Endodermal cell (in vitro differentiated cells): ENCODE data around the gene GFPT1. TPM values are rescaled to one million over a fixed set of nuclear protein-coding genes. Genes with fewer than 3 reads are reported as not detected.
"Not testable (repeated sequence)": the region's sequence is repeated elsewhere in the genome, so short reads cannot be mapped to it uniquely, and the experiment has no call there.

ENCODE experiments used
- DNase-seq: peaks from one replicate; pipeline ENCODE4 v3.0.0-alpha.2; 2017
- H3K27ac ChIP-seq: 2 replicates; pipeline ENCODE4 v1.5.1; 2013; ENCODE audit warnings: mild to moderate bottlenecking, low read depth, low read length, moderate library complexity
- H3K27me3 ChIP-seq: 2 replicates; pipeline ENCODE4 v1.6.1; 2013; ENCODE audit warnings: mild to moderate bottlenecking, low read length, moderate library complexity; ENCODE audit not compliant: insufficient read depth, control insufficient read depth, poor library complexity, severe bottlenecking
- H3K36me3 ChIP-seq: 2 replicates; pipeline ENCODE4 v1.7.0; 2013; ENCODE audit warnings: mild to moderate bottlenecking, low read length, moderate library complexity; ENCODE audit not compliant: control insufficient read depth, insufficient read depth
- H3K4me1 ChIP-seq: one replicate; pipeline ENCODE4 v1.7.0; 2013; ENCODE audit warnings: low read length; ENCODE audit not compliant: control insufficient read depth, insufficient read depth
- H3K4me3 ChIP-seq: 2 replicates; pipeline ENCODE4 v1.5.1; 2013; ENCODE audit warnings: mild to moderate bottlenecking, low read length, moderate library complexity
- H3K9ac ChIP-seq: 2 replicates; pipeline ENCODE4 v1.6.1; 2013; ENCODE audit warnings: mild to moderate bottlenecking, low read length, moderate library complexity; ENCODE audit not compliant: poor library complexity, severe bottlenecking; ENCODE audit errors: extremely low read depth
- H3K9me3 ChIP-seq: 2 replicates; pipeline ENCODE4 v1.6.1; 2013; ENCODE audit warnings: mild to moderate bottlenecking, low read length, moderate library complexity; ENCODE audit not compliant: control insufficient read depth
- H3K27ac Mint-ChIP-seq: 2 replicates; pipeline ENCODE4 v1.8.0; 2020; ENCODE audit warnings: mixed read lengths
- H3K27me3 Mint-ChIP-seq: 2 replicates; pipeline ENCODE4 v1.8.0; 2021; ENCODE audit warnings: mild to moderate bottlenecking, mixed read lengths; ENCODE audit not compliant: insufficient read depth
- H3K36me3 Mint-ChIP-seq: 2 replicates; pipeline ENCODE4 v1.8.0; 2020; ENCODE audit warnings: low read depth, mixed read lengths
- H3K4me1 Mint-ChIP-seq: 2 replicates; pipeline ENCODE4 v1.8.0; 2020; ENCODE audit warnings: mixed read lengths
- H3K4me3 Mint-ChIP-seq: 2 replicates; pipeline ENCODE4 v1.8.0; 2020; ENCODE audit warnings: mild to moderate bottlenecking, moderate library complexity, mixed read lengths
- H3K9me3 Mint-ChIP-seq: 2 replicates; pipeline ENCODE4 v1.8.0; 2020; ENCODE audit warnings: mild to moderate bottlenecking, mixed read lengths
- WGBS, 2 experiments: methylation state at CpG; one replicate each; pipeline versions ENCODE4 v1.1.5 to v1.1.7; 2013; ENCODE audit warnings: missing lambda C conversion rate in 2 of 2, mixed read lengths in 1 of 2; ENCODE audit not compliant: insufficient coverage in 1 of 2, insufficient read length in 1 of 2; 5-methylcytosine and 5-hydroxymethylcytosine counted together
- total RNA-seq, 2 donors: library from RNA; stranded (reverse); fragmentation: NEBNext Ultra II Directional in 1 of 2; extraction: Animal tissue kit (Norgen Biotek cat#: 25700) in 1 of 2; gene quantifications; 2 replicates in 1 of 2; 3 replicates in 1 of 2; pipeline ENCODE4 v1.2.1, GENCODE V29; 2021
- TF ChIP-seq, protein P1 (sequence below): fragments of 200-600 bp; sonication (generic); conservative IDR thresholded peaks from 2 replicates; pipeline ENCODE4 v1.5.0; 2021; ENCODE audit warnings: antibody characterized with exemption, mild to moderate bottlenecking

The GFPT1 gene
- total RNA-seq, 2 donors from 2014 or later = 79.8 to 95.9 TPM

DNA sequence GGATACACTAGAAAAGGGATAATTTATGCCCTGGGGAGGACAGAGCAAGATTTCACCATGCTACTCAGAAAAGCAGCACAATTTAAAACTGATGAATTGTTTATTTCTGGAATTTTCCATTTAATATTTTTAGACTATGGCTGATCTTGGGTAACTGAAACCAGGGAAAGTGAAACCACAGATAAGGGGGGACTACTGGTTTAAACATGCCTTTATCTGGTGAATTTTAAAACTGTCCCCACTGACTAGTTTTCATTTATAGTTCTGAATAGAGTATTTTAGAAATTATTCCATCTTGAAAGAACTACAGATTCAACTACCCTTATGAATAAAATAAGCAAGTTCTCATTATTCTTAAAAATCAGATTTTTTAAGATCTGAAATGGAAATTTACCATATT is 35.2 kb upstream of the GFPT1 start:
- Histone ChIP-seq H3K36me3 (peaks cover 45% of the 10 kb centered on the region), H3K9me3 (no peaks in the 10 kb centered on the region), H3K4me1 (no peaks in the 10 kb centered on the region), H3K27me3 (no peaks in the 10 kb centered on the region), H3K4me3 (no peak overlapping the region), H3K27ac (no peak overlapping the region), H3K9ac (no peak overlapping the region)
- Mint-ChIP-seq H3K4me3 (no peak overlapping the region), H3K27ac (no peak overlapping the region), H3K27me3 (no peaks in the 10 kb centered on the region), H3K4me1 (no peaks in the 10 kb centered on the region), H3K9me3 (no peaks in the 10 kb centered on the region), H3K36me3 (peaks cover 43% of the 10 kb centered on the region)
- no peak for DNase-seq
- TF ChIP-seq, protein P1, sequence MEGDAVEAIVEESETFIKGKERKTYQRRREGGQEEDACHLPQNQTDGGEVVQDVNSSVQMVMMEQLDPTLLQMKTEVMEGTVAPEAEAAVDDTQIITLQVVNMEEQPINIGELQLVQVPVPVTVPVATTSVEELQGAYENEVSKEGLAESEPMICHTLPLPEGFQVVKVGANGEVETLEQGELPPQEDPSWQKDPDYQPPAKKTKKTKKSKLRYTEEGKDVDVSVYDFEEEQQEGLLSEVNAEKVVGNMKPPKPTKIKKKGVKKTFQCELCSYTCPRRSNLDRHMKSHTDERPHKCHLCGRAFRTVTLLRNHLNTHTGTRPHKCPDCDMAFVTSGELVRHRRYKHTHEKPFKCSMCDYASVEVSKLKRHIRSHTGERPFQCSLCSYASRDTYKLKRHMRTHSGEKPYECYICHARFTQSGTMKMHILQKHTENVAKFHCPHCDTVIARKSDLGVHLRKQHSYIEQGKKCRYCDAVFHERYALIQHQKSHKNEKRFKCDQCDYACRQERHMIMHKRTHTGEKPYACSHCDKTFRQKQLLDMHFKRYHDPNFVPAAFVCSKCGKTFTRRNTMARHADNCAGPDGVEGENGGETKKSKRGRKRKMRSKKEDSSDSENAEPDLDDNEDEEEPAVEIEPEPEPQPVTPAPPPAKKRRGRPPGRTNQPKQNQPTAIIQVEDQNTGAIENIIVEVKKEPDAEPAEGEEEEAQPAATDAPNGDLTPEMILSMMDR = no peak

DNA sequence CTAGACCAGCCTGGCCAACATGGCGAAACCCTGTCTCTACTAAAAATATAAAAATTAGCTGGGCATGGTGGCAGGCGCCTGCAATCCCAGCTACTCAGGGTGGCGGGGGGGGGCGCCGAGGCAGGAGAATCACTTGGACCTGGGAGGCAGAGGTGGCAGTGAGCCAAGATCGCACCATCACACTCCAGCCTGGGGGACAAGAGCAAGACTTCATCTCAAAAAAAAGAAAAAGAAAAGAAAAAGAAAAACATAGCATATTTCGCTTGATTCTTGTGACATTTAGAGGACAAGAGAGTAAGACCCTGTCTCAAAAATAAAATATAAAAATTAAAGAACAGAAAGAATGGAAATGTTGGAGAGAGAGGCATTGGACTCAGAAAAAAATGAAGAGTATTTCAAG is 32.1 kb upstream of the GFPT1 start:
- not testable (repeated sequence) for H3K4me1 ChIP-seq, H3K27ac ChIP-seq, H3K9ac ChIP-seq, H3K4me1 Mint-ChIP-seq, H3K9me3 Mint-ChIP-seq, DNase-seq, H3K27me3 Mint-ChIP-seq, H3K4me3 Mint-ChIP-seq, H3K4me3 ChIP-seq, H3K27ac Mint-ChIP-seq, H3K9me3 ChIP-seq, H3K27me3 ChIP-seq
- 0 to 96% methylated on average over 1 to 6 of the region's 7 CpGs for WGBS, 2 experiments
- H3K36me3 Mint-ChIP-seq = peaks cover 49% of the 10 kb centered on the region
- peaks cover 54% of the 10 kb centered on the region for H3K36me3 ChIP-seq

DNA sequence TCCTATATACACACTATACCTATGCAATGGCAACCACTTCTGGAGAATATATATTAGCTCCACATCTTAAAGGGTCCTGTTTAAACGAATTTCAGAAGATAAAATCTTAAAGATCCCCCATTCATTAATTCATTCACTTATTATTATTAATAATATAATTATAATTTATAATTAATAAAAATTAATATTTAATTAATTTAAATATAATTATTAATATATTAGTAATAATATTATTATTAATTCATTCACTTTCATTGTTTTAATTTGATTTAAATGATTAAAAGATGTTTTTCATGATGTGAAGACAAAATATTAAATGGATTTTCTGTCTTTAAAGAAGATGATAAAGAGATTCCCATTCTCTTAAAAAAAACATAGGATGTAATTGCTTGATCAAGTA is 29.1 kb upstream of the GFPT1 start:
- H3K27ac ChIP-seq = no peak overlapping the region
- H3K9me3 ChIP-seq = no peaks in the 10 kb centered on the region
- no peaks in the 10 kb centered on the region for H3K27me3 Mint-ChIP-seq
- peaks cover 55% of the 10 kb centered on the region for H3K36me3 Mint-ChIP-seq
- no peak overlapping the region for H3K9ac ChIP-seq
- no peak for DNase-seq
- TF ChIP-seq, protein P1 = no peak
- H3K9me3 Mint-ChIP-seq = no peaks in the 10 kb centered on the region
- H3K4me3 Mint-ChIP-seq = no peak overlapping the region
- no peaks in the 10 kb centered on the region for H3K4me1 ChIP-seq
- WGBS, 2 experiments = 100% methylated on average over 1 of the region's 1 CpG; no CpG with 5 or more reads in 1 of the 2 experiments
- no peak overlapping the region for H3K27ac Mint-ChIP-seq
- H3K36me3 ChIP-seq = peaks cover 49% of the 10 kb centered on the region
- H3K27me3 ChIP-seq = no peaks in the 10 kb centered on the region
- no peak overlapping the region for H3K4me3 ChIP-seq
- no peaks in the 10 kb centered on the region for H3K4me1 Mint-ChIP-seq

DNA sequence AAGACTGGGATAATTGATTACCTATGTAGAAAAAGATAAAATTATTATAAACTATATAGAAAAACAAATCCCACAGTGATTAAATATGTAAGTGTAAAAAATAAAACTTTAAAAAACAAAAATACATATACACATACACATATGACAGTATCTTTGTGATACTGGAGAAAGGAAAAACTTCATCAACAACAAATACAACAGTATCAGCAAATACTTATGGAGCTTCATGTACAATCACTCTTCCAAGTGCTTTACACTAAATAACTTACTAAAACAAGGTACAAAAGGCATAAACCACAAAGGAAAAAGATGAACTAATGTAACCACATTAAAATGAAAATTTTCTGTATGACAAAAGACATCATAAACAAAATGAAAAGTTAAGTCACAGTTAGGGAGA is 24.1 kb upstream of the GFPT1 start:
- TF ChIP-seq, protein P1 = no peak
- Mint-ChIP-seq H3K4me1 (no peaks in the 10 kb centered on the region), H3K4me3 (no peak overlapping the region), H3K27ac (no peak overlapping the region), H3K9me3 (no peaks in the 10 kb centered on the region), H3K27me3 (no peaks in the 10 kb centered on the region), H3K36me3 (peaks cover 50% of the 10 kb centered on the region)
- Histone ChIP-seq H3K9me3 (no peaks in the 10 kb centered on the region), H3K27ac (no peak overlapping the region), H3K36me3 (peaks cover 37% of the 10 kb centered on the region), H3K27me3 (no peaks in the 10 kb centered on the region), H3K4me3 (no peak overlapping the region), H3K4me1 (no peaks in the 10 kb centered on the region), H3K9ac (no peak overlapping the region)
- DNase-seq = no peak
